Heart left ventricle (tissue), 13 donors: ENCODE measurements around the gene HGFAC.

Source experiments
- POLR2A ChIP-seq, 2 donors: fragments of 450-650 bp; IDR thresholded peaks; one replicate each; pipeline ENCODE4 v1.6.1; 2017; ENCODE audit warnings: antibody characterized with exemption in 2 of 2, mild to moderate bottlenecking in 2 of 2, moderate library complexity in 2 of 2
- TF ChIP-seq, protein P1 (sequence below), 12 donors: fragments of 200-600 bp; sonication (generic) in 4 of 12; IDR thresholded peaks; one replicate each; pipeline versions ENCODE4 v1.5.0 to v1.8.0; 2018 to 2022; ENCODE audit warnings: antibody characterized with exemption in 12 of 12, mild to moderate bottlenecking in 5 of 12
- donor health status: ischemic (EF 13 %, LVEDD 7.1; RV severe dilation, severe dysfunction).
- donor health status: DM: no; HTN: yes; CAD: no.
- donor health status: DM: no; HTN: no; CAD: no.
- donor health status: ischemic (EF 25% LVEDD 6.9; RV normal size, moderate dysfunction).
- donor health status: ischemic (EF 25% LVEDD 5.7; RV mildly dilated, moderate dysfunction).
- donor health status: ischemic (EF 35%, LVEDD 5.7; RV mildly dilated, moderate dysfunction).
- donor health status: nonischemic (EF 11% LVEDD 7.7; RV severe dilation, severe dysfunction).
- donor health status: DM: yes; HTN: yes; CAD: no.
- donor health status: PGD.
- donor health status: ischemic (EF 29% LVEDD 5.4; RV normal size, mild dysfunction).
- donor health status: nonischemic (EF 23%, LVEDD 6.1; RV moderate dilation, normal function).

DNA sequence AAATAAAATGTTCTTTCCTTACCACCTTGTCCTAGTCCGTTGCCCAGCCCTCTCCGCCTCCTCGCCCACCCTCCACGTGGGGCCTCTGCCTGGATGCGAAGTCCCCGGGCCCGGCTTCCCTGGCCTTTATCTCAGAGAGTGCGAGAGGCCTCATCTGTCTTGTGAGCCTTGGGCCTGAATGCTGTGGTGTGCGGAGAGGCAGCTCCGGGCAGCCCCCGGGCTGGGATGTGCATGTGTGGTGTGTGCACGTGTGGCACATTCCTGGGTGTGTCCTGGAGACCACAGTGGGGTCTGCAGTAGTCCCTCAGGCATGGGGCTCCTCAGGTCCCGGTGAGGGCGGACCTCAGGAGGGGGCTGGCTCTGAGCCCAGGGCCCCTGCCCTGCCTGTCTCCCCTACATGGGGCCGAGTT, 52.7 kb downstream of the HGFAC start:
- TF ChIP-seq, protein P1, sequence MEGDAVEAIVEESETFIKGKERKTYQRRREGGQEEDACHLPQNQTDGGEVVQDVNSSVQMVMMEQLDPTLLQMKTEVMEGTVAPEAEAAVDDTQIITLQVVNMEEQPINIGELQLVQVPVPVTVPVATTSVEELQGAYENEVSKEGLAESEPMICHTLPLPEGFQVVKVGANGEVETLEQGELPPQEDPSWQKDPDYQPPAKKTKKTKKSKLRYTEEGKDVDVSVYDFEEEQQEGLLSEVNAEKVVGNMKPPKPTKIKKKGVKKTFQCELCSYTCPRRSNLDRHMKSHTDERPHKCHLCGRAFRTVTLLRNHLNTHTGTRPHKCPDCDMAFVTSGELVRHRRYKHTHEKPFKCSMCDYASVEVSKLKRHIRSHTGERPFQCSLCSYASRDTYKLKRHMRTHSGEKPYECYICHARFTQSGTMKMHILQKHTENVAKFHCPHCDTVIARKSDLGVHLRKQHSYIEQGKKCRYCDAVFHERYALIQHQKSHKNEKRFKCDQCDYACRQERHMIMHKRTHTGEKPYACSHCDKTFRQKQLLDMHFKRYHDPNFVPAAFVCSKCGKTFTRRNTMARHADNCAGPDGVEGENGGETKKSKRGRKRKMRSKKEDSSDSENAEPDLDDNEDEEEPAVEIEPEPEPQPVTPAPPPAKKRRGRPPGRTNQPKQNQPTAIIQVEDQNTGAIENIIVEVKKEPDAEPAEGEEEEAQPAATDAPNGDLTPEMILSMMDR (IDR thresholded peaks at IDR 0.05), result no peak
- TF ChIP-seq POLR2A (IDR thresholded peaks at IDR 0.05), result no peak
